DMS79 treated with DMSO at 0.1 percent for 48 hours (cell line): ENCODE data around the gene ZNF837.
"Not testable (repeated sequence)": the region's sequence is repeated elsewhere in the genome, so short reads cannot be mapped to it uniquely, and the experiment has no call there.

Source experiments
- DNase-seq: peaks from one replicate; lab custom pipeline; 2025; lab: John Stamatoyannopoulos, UW

Gene ZNF837

GRCh38 chr19:58350871-58351557 is 29.8 kb downstream of the ZNF837 start:
- no peak for DNase-seq

GRCh38 chr19:58350001-58350861 is 30.6 kb downstream of the ZNF837 start:
- no peak for DNase-seq

- no peak for DNase-seq
These were observed 31.2 kb downstream of the ZNF837 start for GRCh38 chr19:58349590-58349989.

GRCh38 chr19:58348080-58348479 is 32.8 kb downstream of the ZNF837 start:
- DNase-seq: not testable (repeated sequence)

- DNase-seq: peak; percentile 58
These were observed 33.6 kb downstream of the ZNF837 start for GRCh38 chr19:58346961-58347929.

- DNase-seq: no peak
These were observed 35.3 kb downstream of the ZNF837 start for GRCh38 chr19:58345558-58345957.

- DNase-seq: no peak
These were observed 41.8 kb downstream of the ZNF837 start for GRCh38 chr19:58338825-58339558.

- DNase-seq: no peak
These were observed 42.5 kb downstream of the ZNF837 start for GRCh38 chr19:58338336-58338735.

- no peak for DNase-seq
These were observed 44.0 kb downstream of the ZNF837 start for GRCh38 chr19:58336820-58337219.

GRCh38 chr19:58336216-58336615 is 44.6 kb downstream of the ZNF837 start:
- no peak for DNase-seq

- DNase-seq: no peak
These were observed 45.2 kb downstream of the ZNF837 start for GRCh38 chr19:58335630-58336029.

- no peak for DNase-seq
These were observed 46.1 kb downstream of the ZNF837 start for GRCh38 chr19:58334691-58335249.

GRCh38 chr19:58332697-58333096 is 48.1 kb downstream of the ZNF837 start:
- no peak for DNase-seq

- DNase-seq: no peak
These were observed 50.4 kb downstream of the ZNF837 start for GRCh38 chr19:58330458-58330857.

GRCh38 chr19:58328999-58329398 is 51.8 kb downstream of the ZNF837 start:
- DNase-seq: peak; percentile 7

GRCh38 chr19:58326914-58327726 is 53.7 kb downstream of the ZNF837 start, which contains the start of gene ZSCAN22:
TSS of gene ZSCAN22 (plus strand) at chr19:58326994. CDS start at chr19:58334803, 7,809 bp downstream.
- DNase-seq: peak; percentile 93

- DNase-seq: no peak
These were observed 54.3 kb downstream of the ZNF837 start for GRCh38 chr19:58326501-58326913.

- no peak for DNase-seq
These were observed 55.4 kb downstream of the ZNF837 start for GRCh38 chr19:58325311-58326022.

- DNase-seq: no peak
These were observed 61.6 kb downstream of the ZNF837 start for GRCh38 chr19:58319241-58319640.
